HepG2 (cell line): ENCODE measurements around the gene TIMP3. TPM values are rescaled to one million over a fixed set of nuclear protein-coding genes. Genes with fewer than 3 reads are reported as not detected.
A peak's percentile ranks its signal among the peaks of the same experiment; 100 is the strongest.

ENCODE experiments used
- BHLHE40 ChIP-seq: IDR thresholded peaks from 2 replicates; pipeline ENCODE4 v1.6.1; 2011; ENCODE audit warnings: low read length, improper control_type of control experiment
- FOXO1 ChIP-seq: sonication (generic); formaldehyde crosslinking; IDR thresholded peaks from 2 replicates; pipeline ENCODE4 v1.4.0; 2020; ENCODE audit warnings: missing genetic modification reagents
- GATAD2A ChIP-seq: IDR thresholded peaks from 2 replicates; pipeline ENCODE4 v1.6.1; 2016
- HNF4A ChIP-seq: sonication (generic); formaldehyde crosslinking; IDR thresholded peaks from 2 replicates; pipeline ENCODE4 v1.4.0; 2020; ENCODE audit warnings: missing genetic modification reagents
- JARID2 ChIP-seq: sonication (generic); formaldehyde crosslinking; IDR thresholded peaks from 2 replicates; pipeline ENCODE4 v1.8.1; 2023; ENCODE audit warnings: missing genetic modification reagents, inconsistent platforms; ENCODE audit not compliant: insufficient replicate concordance
- MAX ChIP-seq: IDR thresholded peaks from 2 replicates; pipeline ENCODE4 v1.6.1; 2012; ENCODE audit warnings: inconsistent platforms
- MED1 ChIP-seq: sonication (generic); formaldehyde crosslinking; IDR thresholded peaks from 2 replicates; pipeline ENCODE4 v1.4.0; 2020; ENCODE audit warnings: missing genetic modification reagents
- MIER3 ChIP-seq: IDR thresholded peaks from 2 replicates; pipeline ENCODE4 v1.6.1; 2016; ENCODE audit warnings: missing compliant biosample characterization, borderline replicate concordance
- MTA1 ChIP-seq: sonication (generic); formaldehyde crosslinking; IDR thresholded peaks from 2 replicates; pipeline ENCODE4 v1.4.0; 2020; ENCODE audit warnings: missing genetic modification reagents, mild to moderate bottlenecking, borderline replicate concordance
- NFIC ChIP-seq: IDR thresholded peaks from 2 replicates; pipeline ENCODE4 v1.6.1; 2012; ENCODE audit warnings: mild to moderate bottlenecking, low read length, inconsistent platforms
- POGZ ChIP-seq: sonication (generic); formaldehyde crosslinking; IDR thresholded peaks from 2 replicates; pipeline ENCODE4 v1.4.0; 2020; ENCODE audit warnings: mild to moderate bottlenecking, missing genetic modification reagents
- RARA ChIP-seq: IDR thresholded peaks from 2 replicates; pipeline ENCODE4 v1.6.1; 2016; ENCODE audit warnings: missing genetic modification reagents, missing compliant biosample characterization
- RXRB ChIP-seq: IDR thresholded peaks from 2 replicates; pipeline ENCODE4 v1.6.1; 2016; ENCODE audit warnings: borderline replicate concordance, missing genetic modification reagents, missing compliant biosample characterization
- SMAD1 ChIP-seq: sonication (generic); formaldehyde crosslinking; IDR thresholded peaks from 2 replicates; pipeline ENCODE4 v1.4.0; 2020; ENCODE audit warnings: missing genetic modification reagents, low read depth, mild to moderate bottlenecking, borderline replicate concordance
- SP4 ChIP-seq: sonication (generic); formaldehyde crosslinking; IDR thresholded peaks from 2 replicates; pipeline ENCODE4 v1.8.1; 2023; ENCODE audit warnings: mild to moderate bottlenecking, missing genetic modification reagents
- ZNF160 ChIP-seq: sonication (generic); formaldehyde crosslinking; IDR thresholded peaks from 2 replicates; pipeline ENCODE4 v1.8.0; 2022; ENCODE audit warnings: mild to moderate bottlenecking, inconsistent platforms, missing genetic modification reagents
- ZNF263 ChIP-seq: sonication (generic); formaldehyde crosslinking; IDR thresholded peaks from 2 replicates; pipeline ENCODE4 v1.4.0; 2020; ENCODE audit warnings: missing genetic modification reagents
- ZNF329 ChIP-seq: sonication (generic); formaldehyde crosslinking; IDR thresholded peaks from 2 replicates; pipeline ENCODE4 v1.9.0; 2021; ENCODE audit warnings: low read depth, mild to moderate bottlenecking, missing genetic modification reagents
- ZNF510 ChIP-seq: sonication (generic); formaldehyde crosslinking; IDR thresholded peaks from 2 replicates; pipeline ENCODE4 v1.4.0; 2020; ENCODE audit warnings: low read depth, mild to moderate bottlenecking, missing genetic modification reagents
- polyA plus RNA-seq, 8 experiments: library from polyadenylated mRNA; depleted of rRNA in 3 of 8; stranded (reverse) in 7 of 8; unstranded in 1 of 8; fragments of >200 nt; fragmentation: Illumina TruSeq in 4 of 8; extraction: Trizol in 4 of 8; gene quantifications; 2 replicates each; pipeline versions ENCODE4 v1.2.1 to v1.2.3, GENCODE V29; 2011 to 2016; ENCODE audit warnings: low read depth in 4 of 8, missing spikeins in 1 of 8, mixed read lengths in 1 of 8; ENCODE audit not compliant: insufficient read depth in 1 of 8
- total RNA-seq, 5 experiments: library from RNA; depleted of rRNA; stranded (reverse); fragments of >200 nt; fragmentation: Illumina TruSeq; extraction: Trizol; gene quantifications; 2 replicates each; pipeline ENCODE4 v1.2.3, GENCODE V29; 2016; ENCODE audit warnings: low read depth in 1 of 5
- TF ChIP-seq, protein P1 (sequence below): IDR thresholded peaks from 2 replicates; pipeline ENCODE4 v1.4.0; 2020; ENCODE audit warnings: mild to moderate bottlenecking, missing genetic modification reagents
- TF ChIP-seq, protein P2 (sequence below): sonication (generic); formaldehyde crosslinking; IDR thresholded peaks from 2 replicates; pipeline ENCODE4 v1.5.1; 2020; ENCODE audit warnings: mild to moderate bottlenecking, missing genetic modification reagents, moderate library complexity
- TF ChIP-seq, protein P3 (sequence below): sonication (generic); formaldehyde crosslinking; IDR thresholded peaks from 2 replicates; pipeline ENCODE4 v1.4.0; 2020; ENCODE audit warnings: missing genetic modification reagents; ENCODE audit errors: not compliant biosample characterization

The TIMP3 gene
- total and polyA plus RNA-seq, 2 of the 13 experiments (the other 11 are each of a cell fraction or from before 2014, with no cell fraction given), result 57.3 to 86.6 TPM

DNA sequence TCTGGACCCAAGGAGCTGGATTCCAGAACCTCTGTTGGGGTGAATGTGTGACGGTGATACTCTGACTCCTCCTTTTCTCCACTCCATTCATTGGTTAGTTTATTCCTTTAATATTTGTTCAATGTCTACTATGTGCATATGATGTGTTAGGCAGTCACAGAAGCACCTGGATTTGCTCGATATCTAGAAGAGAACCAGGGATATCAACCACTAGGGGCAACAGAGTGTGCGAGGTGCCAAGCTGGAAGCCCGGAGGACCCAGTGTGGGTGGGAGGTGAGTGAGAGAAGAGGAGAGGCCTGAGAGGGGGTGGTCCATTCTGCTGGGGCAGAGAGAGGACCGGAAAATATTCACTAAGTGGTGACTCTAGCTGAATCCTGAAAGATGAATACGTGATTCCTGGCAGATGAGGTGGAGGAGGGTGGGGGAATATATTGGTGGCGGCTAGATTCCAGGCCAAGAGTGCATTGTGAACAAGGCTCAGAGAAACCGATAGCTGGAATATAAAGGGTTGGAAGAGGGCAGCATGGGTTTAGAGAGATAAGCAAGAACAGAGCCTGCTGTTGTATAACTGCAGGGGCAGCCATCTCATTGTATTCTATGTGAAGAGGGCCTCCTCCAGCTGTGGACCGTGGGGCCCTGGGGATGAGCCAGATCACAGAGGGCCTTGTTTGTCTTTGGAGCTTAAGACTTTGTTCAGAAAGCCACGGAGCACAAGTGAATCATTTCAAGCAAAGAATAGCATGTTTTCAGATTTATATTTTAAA is 6.9 kb upstream of the TIMP3 start (continued):
- peak; percentile 63; the same call in 1 of the 2 replicates for TF ChIP-seq RXRB (CRISPR knock-in tag)
- peak; percentile 56 for TF ChIP-seq POGZ (CRISPR knock-in tag)
- TF ChIP-seq MTA1, result no peak
- TF ChIP-seq HNF4A (CRISPR knock-in tag), result peak; percentile 64
- TF ChIP-seq NFIC, result 0 out of 2 replicates have a peak, but pooled peaks have one; percentile 51
- TF ChIP-seq ZNF329 (CRISPR knock-in tag), result no peak
- TF ChIP-seq MAX, result 0 out of 2 replicates have a peak, but pooled peaks have one; percentile 17
- TF ChIP-seq RARA (CRISPR knock-in tag), result peak; percentile 69
- no peak for TF ChIP-seq BHLHE40
- no peak for TF ChIP-seq ZNF510 (CRISPR knock-in tag)
- TF ChIP-seq, protein P1, sequence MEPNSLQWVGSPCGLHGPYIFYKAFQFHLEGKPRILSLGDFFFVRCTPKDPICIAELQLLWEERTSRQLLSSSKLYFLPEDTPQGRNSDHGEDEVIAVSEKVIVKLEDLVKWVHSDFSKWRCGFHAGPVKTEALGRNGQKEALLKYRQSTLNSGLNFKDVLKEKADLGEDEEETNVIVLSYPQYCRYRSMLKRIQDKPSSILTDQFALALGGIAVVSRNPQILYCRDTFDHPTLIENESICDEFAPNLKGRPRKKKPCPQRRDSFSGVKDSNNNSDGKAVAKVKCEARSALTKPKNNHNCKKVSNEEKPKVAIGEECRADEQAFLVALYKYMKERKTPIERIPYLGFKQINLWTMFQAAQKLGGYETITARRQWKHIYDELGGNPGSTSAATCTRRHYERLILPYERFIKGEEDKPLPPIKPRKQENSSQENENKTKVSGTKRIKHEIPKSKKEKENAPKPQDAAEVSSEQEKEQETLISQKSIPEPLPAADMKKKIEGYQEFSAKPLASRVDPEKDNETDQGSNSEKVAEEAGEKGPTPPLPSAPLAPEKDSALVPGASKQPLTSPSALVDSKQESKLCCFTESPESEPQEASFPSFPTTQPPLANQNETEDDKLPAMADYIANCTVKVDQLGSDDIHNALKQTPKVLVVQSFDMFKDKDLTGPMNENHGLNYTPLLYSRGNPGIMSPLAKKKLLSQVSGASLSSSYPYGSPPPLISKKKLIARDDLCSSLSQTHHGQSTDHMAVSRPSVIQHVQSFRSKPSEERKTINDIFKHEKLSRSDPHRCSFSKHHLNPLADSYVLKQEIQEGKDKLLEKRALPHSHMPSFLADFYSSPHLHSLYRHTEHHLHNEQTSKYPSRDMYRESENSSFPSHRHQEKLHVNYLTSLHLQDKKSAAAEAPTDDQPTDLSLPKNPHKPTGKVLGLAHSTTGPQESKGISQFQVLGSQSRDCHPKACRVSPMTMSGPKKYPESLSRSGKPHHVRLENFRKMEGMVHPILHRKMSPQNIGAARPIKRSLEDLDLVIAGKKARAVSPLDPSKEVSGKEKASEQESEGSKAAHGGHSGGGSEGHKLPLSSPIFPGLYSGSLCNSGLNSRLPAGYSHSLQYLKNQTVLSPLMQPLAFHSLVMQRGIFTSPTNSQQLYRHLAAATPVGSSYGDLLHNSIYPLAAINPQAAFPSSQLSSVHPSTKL (CRISPR knock-in tag), result peak; percentile 88
- no peak for TF ChIP-seq SP4 (CRISPR knock-in tag)
- peak; percentile 83 for TF ChIP-seq GATAD2A (CRISPR knock-in tag)
- no peak for TF ChIP-seq JARID2 (CRISPR knock-in tag)
- TF ChIP-seq ZNF160 (CRISPR knock-in tag), result no peak
- no peak for TF ChIP-seq MIER3
- TF ChIP-seq, protein P2, sequence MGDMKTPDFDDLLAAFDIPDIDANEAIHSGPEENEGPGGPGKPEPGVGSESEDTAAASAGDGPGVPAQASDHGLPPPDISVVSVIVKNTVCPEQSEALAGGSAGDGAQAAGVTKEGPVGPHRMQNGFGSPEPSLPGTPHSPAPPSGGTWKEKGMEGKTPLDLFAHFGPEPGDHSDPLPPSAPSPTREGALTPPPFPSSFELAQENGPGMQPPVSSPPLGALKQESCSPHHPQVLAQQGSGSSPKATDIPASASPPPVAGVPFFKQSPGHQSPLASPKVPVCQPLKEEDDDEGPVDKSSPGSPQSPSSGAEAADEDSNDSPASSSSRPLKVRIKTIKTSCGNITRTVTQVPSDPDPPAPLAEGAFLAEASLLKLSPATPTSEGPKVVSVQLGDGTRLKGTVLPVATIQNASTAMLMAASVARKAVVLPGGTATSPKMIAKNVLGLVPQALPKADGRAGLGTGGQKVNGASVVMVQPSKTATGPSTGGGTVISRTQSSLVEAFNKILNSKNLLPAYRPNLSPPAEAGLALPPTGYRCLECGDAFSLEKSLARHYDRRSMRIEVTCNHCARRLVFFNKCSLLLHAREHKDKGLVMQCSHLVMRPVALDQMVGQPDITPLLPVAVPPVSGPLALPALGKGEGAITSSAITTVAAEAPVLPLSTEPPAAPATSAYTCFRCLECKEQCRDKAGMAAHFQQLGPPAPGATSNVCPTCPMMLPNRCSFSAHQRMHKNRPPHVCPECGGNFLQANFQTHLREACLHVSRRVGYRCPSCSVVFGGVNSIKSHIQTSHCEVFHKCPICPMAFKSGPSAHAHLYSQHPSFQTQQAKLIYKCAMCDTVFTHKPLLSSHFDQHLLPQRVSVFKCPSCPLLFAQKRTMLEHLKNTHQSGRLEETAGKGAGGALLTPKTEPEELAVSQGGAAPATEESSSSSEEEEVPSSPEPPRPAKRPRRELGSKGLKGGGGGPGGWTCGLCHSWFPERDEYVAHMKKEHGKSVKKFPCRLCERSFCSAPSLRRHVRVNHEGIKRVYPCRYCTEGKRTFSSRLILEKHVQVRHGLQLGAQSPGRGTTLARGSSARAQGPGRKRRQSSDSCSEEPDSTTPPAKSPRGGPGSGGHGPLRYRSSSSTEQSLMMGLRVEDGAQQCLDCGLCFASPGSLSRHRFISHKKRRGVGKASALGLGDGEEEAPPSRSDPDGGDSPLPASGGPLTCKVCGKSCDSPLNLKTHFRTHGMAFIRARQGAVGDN (CRISPR knock-in tag), result peak; percentile 46
- TF ChIP-seq FOXO1, result peak; percentile 76; the same call in 1 of the 2 replicates
- TF ChIP-seq MED1, result peak; percentile 78
- TF ChIP-seq, protein P3, sequence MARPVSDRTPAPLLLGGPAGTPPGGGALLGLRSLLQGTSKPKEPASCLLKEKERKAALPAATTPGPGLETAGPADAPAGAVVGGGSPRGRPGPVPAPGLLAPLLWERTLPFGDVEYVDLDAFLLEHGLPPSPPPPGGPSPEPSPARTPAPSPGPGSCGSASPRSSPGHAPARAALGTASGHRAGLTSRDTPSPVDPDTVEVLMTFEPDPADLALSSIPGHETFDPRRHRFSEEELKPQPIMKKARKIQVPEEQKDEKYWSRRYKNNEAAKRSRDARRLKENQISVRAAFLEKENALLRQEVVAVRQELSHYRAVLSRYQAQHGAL (CRISPR knock-in tag), result no peak
- peak; percentile 97 for TF ChIP-seq ZNF263 (CRISPR knock-in tag)
- TF ChIP-seq SMAD1, result no peak
